ENCODE data around the gene TCOF1. TPM values are rescaled to one million over a fixed set of nuclear protein-coding genes. Genes with fewer than 3 reads are reported as not detected.

TCOF1 gene, protein sequence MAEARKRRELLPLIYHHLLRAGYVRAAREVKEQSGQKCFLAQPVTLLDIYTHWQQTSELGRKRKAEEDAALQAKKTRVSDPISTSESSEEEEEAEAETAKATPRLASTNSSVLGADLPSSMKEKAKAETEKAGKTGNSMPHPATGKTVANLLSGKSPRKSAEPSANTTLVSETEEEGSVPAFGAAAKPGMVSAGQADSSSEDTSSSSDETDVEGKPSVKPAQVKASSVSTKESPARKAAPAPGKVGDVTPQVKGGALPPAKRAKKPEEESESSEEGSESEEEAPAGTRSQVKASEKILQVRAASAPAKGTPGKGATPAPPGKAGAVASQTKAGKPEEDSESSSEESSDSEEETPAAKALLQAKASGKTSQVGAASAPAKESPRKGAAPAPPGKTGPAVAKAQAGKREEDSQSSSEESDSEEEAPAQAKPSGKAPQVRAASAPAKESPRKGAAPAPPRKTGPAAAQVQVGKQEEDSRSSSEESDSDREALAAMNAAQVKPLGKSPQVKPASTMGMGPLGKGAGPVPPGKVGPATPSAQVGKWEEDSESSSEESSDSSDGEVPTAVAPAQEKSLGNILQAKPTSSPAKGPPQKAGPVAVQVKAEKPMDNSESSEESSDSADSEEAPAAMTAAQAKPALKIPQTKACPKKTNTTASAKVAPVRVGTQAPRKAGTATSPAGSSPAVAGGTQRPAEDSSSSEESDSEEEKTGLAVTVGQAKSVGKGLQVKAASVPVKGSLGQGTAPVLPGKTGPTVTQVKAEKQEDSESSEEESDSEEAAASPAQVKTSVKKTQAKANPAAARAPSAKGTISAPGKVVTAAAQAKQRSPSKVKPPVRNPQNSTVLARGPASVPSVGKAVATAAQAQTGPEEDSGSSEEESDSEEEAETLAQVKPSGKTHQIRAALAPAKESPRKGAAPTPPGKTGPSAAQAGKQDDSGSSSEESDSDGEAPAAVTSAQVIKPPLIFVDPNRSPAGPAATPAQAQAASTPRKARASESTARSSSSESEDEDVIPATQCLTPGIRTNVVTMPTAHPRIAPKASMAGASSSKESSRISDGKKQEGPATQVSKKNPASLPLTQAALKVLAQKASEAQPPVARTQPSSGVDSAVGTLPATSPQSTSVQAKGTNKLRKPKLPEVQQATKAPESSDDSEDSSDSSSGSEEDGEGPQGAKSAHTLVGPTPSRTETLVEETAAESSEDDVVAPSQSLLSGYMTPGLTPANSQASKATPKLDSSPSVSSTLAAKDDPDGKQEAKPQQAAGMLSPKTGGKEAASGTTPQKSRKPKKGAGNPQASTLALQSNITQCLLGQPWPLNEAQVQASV (N-terminal part only)
- 10 to 100 TPM; 91.3 to 95.0 TPM for total RNA-seq

DNA sequence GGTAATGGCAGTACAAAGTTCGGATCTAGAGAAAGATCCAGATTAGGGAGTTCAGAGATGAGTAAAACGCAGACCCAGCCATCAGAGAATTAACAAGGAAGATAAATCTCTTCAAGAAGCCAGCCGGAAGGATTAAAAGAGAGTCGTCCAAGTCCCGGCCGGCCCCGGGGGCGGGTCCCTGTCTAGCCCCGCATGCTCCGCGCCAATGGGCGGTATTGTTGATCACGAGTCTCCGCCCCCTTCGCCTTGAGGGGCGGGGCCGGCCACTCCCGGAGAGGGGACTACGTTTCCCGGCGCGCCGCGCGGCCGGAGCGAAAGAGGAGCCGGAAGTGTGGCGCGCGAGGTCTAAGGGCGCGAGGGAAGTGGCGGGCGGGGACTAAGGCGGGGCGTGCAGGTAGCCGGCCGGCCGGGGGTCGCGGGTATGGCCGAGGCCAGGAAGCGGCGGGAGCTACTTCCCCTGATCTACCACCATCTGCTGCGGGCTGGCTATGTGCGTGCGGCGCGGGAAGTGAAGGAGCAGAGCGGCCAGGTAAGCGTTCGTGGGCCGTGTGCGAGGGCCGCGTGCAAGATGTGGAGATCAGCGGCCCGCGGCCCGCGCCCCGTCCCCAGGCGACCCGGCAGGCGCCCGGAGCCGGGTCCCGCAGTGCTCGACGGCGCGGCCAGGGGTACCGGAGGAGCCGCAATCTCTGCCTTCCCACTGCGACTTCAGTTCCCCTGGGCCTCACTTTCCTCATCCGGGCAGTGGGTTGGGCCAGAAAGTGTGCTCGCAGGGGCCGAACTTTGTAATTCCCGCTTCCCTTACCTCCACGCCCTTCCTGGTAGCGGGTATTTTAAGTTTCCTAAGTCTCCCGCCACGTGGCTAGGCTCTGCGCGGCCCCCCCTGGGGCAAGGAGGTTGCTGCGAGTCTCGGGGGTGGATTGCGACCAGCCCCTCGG is at the start of gene TCOF1:
Gene TCOF1, plus strand, starts transcription at position 372 of the 935 bp plus-strand sequence. Its CDS starts 50 bp downstream, at position 422.
- no peaks in the 10 kb centered on the region for H3K9me3 Mint-ChIP-seq
- H3K36me3 Mint-ChIP-seq, result peaks cover 26% of the 10 kb centered on the region
- H3K4me3 Mint-ChIP-seq, result peak within 1 kb of the TSS; percentile 89
- peaks cover 35% of the 10 kb centered on the region for H3K4me1 Mint-ChIP-seq (ENCODE audit: low read depth)
- intact Hi-C loops (cut with micrococcal nuclease), result loop anchor here (1.0 to 5.0 kb wide), 6 partner anchors 55 to 895 kb away; partner anchors contain the start of genes CD74, GM2A, HMGXB3 and PPARGC1B
- peak within 1 kb of the TSS; percentile 81 for H3K27ac Mint-ChIP-seq
- CTCF ChIA-PET, result interaction anchor here (0.9 to 1.3 kb wide), 4 partner anchors 9 to 101 kb away, joined by 3 to 4 read pairs (median 3); no protein-coding TSS in a partner anchor
- POLR2A ChIA-PET, result interaction anchor here (1.6 to 2.2 kb wide), 2 partner anchors 29 to 55 kb away, joined by 4 to 10 read pairs; partner anchors contain the start of gene CD74
- H3K27me3 Mint-ChIP-seq, result no peaks in the 10 kb centered on the region
- peak; percentile 98 for DNase-seq

DNA sequence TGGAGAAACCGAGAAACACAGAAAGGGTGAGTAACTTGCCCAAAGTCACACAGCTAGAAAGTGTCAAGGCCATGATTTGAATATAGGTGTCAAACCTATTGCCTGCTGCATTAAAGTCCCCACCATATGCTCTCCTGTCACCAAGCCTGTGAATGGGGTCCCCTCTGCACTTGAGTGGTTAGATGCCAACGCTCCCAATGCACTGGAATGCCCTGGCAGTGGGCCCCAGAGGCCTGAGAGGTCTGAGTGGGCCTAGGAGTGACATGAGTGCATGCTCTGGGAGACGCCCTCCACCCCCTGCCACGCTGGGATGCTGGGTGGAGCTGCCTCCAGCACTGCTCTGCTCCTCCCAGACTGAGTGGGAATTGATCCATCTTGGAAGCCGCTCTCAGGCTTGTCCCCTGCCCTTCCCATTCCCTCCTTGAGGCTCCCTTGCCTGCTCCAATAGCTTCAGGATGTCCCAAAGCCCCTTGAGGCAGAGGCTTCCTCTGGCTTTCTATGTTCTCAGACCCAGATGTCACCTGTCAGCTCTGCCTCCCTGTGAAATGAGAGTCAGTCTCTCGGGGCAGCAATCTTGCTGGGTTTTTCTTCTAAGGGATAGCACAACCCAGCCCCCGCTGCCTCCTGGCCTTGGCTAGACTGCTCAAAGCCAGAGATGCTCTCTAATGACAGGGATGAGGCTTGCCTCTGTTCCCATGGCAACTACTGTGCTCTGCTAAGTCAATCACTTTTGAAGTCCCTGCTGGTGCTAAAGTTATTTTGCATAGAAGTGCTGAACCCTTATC is 48.2 kb upstream of the TCOF1 start:
- no peak for DNase-seq
- Mint-ChIP-seq H3K27ac (no peak overlapping the region), H3K27me3 (peaks cover 4% of the 10 kb centered on the region), H3K4me3 (no peak overlapping the region), H3K36me3 (no peaks in the 10 kb centered on the region), H3K9me3 (no peaks in the 10 kb centered on the region), H3K4me1 (ENCODE audit: low read depth) (no peaks in the 10 kb centered on the region)
- intact Hi-C loops (cut with micrococcal nuclease), result no loop called here
- POLR2A ChIA-PET, result interaction anchor here (0.6 kb wide), 1 partner anchor 73 kb away, joined by 3 read pairs; no protein-coding TSS in a partner anchor
- CTCF ChIA-PET, result interaction anchor here (1.0 to 1.1 kb wide), 2 partner anchors 38 to 97 kb away, joined by 3 to 4 read pairs; no protein-coding TSS in a partner anchor

DNA sequence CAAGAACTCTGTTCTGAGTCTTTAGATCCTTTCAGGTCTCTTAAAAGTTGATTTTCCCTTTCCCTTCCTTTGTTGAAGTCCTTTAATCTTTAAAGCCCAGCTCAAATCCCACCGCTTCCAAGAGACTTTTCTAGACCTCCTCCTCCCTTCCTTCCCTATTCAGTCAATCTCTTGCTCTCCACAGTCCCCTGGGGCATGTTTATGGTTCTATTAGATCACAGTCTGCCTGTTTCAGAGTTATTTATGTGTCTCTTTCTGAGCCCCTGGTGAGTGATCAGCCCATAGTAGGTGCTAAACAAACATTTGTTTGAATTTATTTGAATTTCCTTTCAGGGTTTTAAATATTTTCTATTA is 47.6 kb upstream of the TCOF1 start:
- ChIA-PET POLR2A (no interaction called here), CTCF (interaction anchor here (1.0 kb wide), 1 partner anchor 98 kb away, joined by 3 read pairs; no protein-coding TSS in a partner anchor)
- intact Hi-C loops (cut with micrococcal nuclease), result loop anchor here (5.0 kb wide), 1 partner anchor 33 kb away; no protein-coding TSS in a partner anchor

DNA sequence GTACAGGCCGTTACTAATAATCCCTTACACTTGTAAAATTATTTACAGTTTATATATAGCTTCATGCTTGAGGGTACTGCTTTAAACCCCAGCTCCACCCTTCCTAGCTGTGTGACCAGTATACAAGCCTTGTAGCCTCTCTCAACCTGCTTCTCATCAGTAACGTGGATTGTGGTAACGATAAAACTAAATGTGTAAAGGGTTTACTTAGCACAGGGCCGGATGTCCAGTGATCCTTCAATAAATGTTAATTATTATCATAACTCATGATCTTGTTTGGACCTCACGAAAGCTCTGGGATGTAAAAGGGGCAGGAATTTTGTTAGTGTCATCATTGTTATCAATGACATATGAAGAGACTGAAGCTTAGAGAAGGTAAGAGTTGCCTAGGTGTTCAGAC is 47.3 kb upstream of the TCOF1 start:
- Mint-ChIP-seq H3K9me3 (no peaks in the 10 kb centered on the region), H3K27ac (no peak overlapping the region), H3K27me3 (peaks cover 4% of the 10 kb centered on the region), H3K4me1 (ENCODE audit: low read depth) (no peaks in the 10 kb centered on the region), H3K4me3 (no peak overlapping the region), H3K36me3 (no peaks in the 10 kb centered on the region)
- ChIA-PET POLR2A (no interaction called here), CTCF (no interaction called here)
- intact Hi-C loops (cut with micrococcal nuclease), result loop anchor here (5.0 kb wide), 1 partner anchor 33 kb away; no protein-coding TSS in a partner anchor
- DNase-seq, result no peak

More for the DNA sequence above, 47.6 kb upstream of the TCOF1 start:
- H3K27ac Mint-ChIP-seq, result no peak overlapping the region
- H3K4me1 Mint-ChIP-seq (ENCODE audit: low read depth), result no peaks in the 10 kb centered on the region
- no peaks in the 10 kb centered on the region for H3K36me3 Mint-ChIP-seq
- no peaks in the 10 kb centered on the region for H3K9me3 Mint-ChIP-seq
- H3K4me3 Mint-ChIP-seq, result no peak overlapping the region
- peaks cover 4% of the 10 kb centered on the region for H3K27me3 Mint-ChIP-seq
- DNase-seq, result no peak

DNA sequence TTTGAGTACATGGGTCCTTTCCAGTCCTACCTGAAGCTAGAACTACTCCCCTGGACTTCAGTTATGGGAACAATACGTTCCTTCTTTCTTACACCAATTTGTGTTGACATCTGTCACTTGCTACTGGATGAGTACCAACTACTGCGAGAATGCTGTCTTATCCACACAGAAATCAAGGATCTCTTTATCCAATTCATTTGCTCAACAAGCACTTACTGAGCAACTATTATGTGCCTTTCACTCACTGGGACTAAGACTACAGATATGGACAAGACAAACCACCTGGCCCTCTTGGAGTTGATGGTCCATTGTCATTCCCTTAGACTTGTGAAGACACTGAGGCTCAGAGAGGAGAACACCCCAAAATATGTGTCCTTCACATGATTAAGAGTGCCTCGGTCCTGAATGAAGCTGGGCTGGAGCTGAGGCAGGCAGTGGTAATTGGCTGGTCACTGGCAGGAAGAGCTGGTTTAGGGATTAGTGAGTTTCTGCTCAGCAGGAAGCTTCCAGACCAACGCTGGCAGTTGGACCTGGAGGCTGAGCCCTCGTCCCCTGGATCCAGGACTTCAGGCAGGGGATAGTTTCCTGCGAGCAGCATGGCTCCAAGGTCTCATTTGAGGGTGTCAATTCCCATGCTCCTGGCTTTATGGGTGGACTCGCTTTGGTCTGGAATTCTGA is 46.3 kb upstream of the TCOF1 start:
- intact Hi-C loops (cut with micrococcal nuclease), result loop anchor here (5.0 kb wide), 1 partner anchor 34 kb away; no protein-coding TSS in a partner anchor
- POLR2A ChIA-PET, result interaction anchor here (0.6 kb wide), 1 partner anchor 50 kb away, joined by 4 read pairs; no protein-coding TSS in a partner anchor

DNA sequence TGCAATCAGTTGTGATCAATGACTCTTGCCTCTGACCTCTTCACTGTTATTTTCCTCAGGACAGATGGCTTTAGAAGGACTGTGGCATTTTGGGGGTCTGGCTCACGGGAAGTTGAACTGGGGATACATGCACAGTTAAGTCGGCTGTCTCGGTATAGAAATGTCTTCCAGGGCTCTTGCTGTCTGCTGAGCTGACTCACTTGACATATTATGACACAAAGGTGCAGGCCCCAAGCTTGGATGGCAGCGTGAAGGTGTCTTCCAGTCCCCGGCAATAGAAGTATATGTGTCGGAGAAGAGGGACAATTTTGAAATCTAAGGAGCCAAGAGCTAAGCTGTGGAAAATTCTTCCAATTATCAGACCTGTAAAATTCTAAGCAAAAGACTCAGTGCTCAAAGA is 45.0 kb upstream of the TCOF1 start:
- H3K27ac Mint-ChIP-seq, result no peak overlapping the region
- ChIA-PET POLR2A (no interaction called here), CTCF (no interaction called here)
- intact Hi-C loops (cut with micrococcal nuclease), result loop anchor here (5.0 kb wide), 1 partner anchor 35 kb away; no protein-coding TSS in a partner anchor
- no peak for DNase-seq
- no peaks in the 10 kb centered on the region for H3K9me3 Mint-ChIP-seq
- no peaks in the 10 kb centered on the region for H3K4me1 Mint-ChIP-seq (ENCODE audit: low read depth)
- no peaks in the 10 kb centered on the region for H3K36me3 Mint-ChIP-seq
- peaks cover 4% of the 10 kb centered on the region for H3K27me3 Mint-ChIP-seq
- H3K4me3 Mint-ChIP-seq, result no peak overlapping the region

More for the DNA sequence above, 46.3 kb upstream of the TCOF1 start:
- Mint-ChIP-seq H3K27ac (no peak overlapping the region), H3K4me1 (ENCODE audit: low read depth) (no peaks in the 10 kb centered on the region), H3K9me3 (no peaks in the 10 kb centered on the region), H3K27me3 (peaks cover 4% of the 10 kb centered on the region), H3K36me3 (no peaks in the 10 kb centered on the region), H3K4me3 (no peak overlapping the region)
- DNase-seq, result no peak
- CTCF ChIA-PET, result no interaction called here

DNA sequence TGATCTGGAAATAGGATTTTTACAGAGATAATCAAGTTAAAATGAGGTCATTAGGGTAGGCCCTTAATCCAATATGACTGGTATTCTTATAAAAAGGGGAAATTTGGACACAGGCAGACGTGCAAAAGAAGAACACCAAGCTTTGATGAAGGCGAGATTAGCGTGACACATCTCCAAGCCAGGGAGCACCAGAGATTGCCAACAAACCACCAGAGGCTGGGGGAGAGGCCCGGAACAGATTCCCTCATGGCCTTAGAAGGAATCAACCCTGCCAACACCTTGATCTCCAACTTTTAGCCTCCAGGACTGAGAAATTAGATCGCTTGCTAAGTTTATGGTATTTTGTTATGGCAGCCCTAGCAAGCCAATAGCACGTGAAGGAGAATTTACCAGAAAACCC is 44.0 kb upstream of the TCOF1 start:
- Mint-ChIP-seq H3K4me3 (no peak overlapping the region), H3K9me3 (no peaks in the 10 kb centered on the region), H3K4me1 (ENCODE audit: low read depth) (no peaks in the 10 kb centered on the region), H3K27ac (no peak overlapping the region), H3K27me3 (peaks cover 4% of the 10 kb centered on the region), H3K36me3 (no peaks in the 10 kb centered on the region)
- ChIA-PET POLR2A (no interaction called here), CTCF (no interaction called here)
- DNase-seq, result no peak
- intact Hi-C loops (cut with micrococcal nuclease), result loop anchor here (5.0 kb wide), 1 partner anchor 36 kb away; no protein-coding TSS in a partner anchor

DNA sequence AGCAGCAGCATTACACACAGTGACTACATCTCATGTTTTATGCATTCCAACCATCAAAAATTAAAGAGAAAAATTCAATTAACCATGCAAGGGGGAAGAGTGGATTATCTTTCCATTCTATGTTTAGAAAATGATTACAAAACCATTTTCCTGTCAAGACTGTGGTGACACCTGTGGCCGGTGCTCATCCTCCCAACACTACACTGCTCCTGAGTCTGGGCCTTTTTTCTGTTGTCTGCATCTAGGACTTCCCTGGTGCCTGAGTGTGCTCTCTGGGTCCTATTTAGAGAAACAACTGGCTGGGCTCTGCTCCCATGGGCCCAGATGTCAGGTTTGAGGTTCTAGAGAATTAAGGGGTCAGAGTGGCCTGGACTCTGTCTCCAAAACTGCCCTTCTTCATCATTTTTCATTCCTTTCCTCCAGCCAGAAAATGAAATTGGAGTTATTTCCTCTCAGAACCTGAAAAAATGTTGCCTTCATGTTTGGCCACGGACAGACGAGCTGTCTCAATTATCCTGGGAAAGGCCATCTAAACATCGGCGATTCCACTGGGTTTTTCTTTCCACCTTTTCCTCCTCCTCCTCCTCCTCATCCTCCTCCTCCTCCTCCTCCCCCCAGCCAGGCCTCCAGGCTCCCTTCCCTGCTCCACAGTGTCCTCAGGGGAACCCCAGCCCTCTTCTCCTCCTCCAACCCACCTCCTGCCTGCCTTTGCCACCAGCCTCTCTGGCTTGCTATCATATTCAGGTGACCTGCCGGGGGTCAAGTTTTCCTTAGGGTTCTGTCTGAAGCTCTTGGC is 43.4 kb upstream of the TCOF1 start:
- H3K36me3 Mint-ChIP-seq, result no peaks in the 10 kb centered on the region
- H3K4me1 Mint-ChIP-seq (ENCODE audit: low read depth), result no peaks in the 10 kb centered on the region
- no peak overlapping the region for H3K4me3 Mint-ChIP-seq
- ChIA-PET POLR2A (no interaction called here), CTCF (no interaction called here)
- H3K27me3 Mint-ChIP-seq, result peaks cover 4% of the 10 kb centered on the region
- DNase-seq, result no peak
- H3K9me3 Mint-ChIP-seq, result no peaks in the 10 kb centered on the region
- intact Hi-C loops (cut with micrococcal nuclease), result loop anchor here (5.0 kb wide), 1 partner anchor 37 kb away; no protein-coding TSS in a partner anchor
- H3K27ac Mint-ChIP-seq, result no peak overlapping the region

DNA sequence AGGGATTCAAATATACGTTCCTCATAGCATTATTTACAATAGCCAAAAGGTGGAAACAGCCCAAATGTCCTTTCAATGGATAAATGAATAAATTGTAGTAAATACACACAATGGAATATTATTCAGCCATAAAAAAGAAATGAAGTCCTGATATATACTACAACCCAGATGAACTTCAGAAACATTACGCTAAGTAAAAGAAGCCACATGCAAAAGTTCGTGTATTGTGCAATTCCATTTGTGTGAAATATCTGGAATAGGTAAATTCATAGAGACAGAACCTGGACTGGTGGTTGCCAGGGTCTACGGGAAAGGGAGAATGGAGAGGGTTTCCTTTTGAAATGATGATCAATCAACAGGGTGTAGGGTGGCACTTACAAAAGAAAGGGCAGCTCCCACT is 42.3 kb upstream of the TCOF1 start:
- no peak for DNase-seq
- intact Hi-C loops (cut with micrococcal nuclease), result no loop called here
- no peaks in the 10 kb centered on the region for H3K9me3 Mint-ChIP-seq
- peaks cover 4% of the 10 kb centered on the region for H3K27me3 Mint-ChIP-seq
- H3K4me1 Mint-ChIP-seq (ENCODE audit: low read depth), result no peaks in the 10 kb centered on the region
- POLR2A ChIA-PET, result no interaction called here
- H3K4me3 Mint-ChIP-seq, result no peak overlapping the region
- no peak overlapping the region for H3K27ac Mint-ChIP-seq
- CTCF ChIA-PET, result no interaction called here
- H3K36me3 Mint-ChIP-seq, result no peaks in the 10 kb centered on the region
